ENCODE data around the gene TAS2R20. TPM values are rescaled to one million over a fixed set of nuclear protein-coding genes. Genes with fewer than 3 reads are reported as not detected.
A peak's percentile ranks its signal among the peaks of the same experiment; 100 is the strongest.

Gene TAS2R20
- polyA plus RNA-seq, 1 of the 3 experiments (the other 2 are of a cell fraction) = 0.33 TPM

GRCh38 chr12:10959804-10960203 lies 38.3 kb downstream of the TAS2R20 start:
- DNase-seq = no peak
- H3K9me3 ChIP-seq = no peaks in the 10 kb centered on the region; the same call in 1 of the 2 replicates
- H3K79me2 ChIP-seq (ENCODE audit: insufficient read depth) = peaks cover 21% of the 10 kb centered on the region
- WGBS (ENCODE audit: low lambda C conversion rate) = 95% methylated on average over 2 of the region's 2 CpGs
- H3K36me3 ChIP-seq (replicated peaks in 1 of 2; ENCODE audit: control insufficient read depth in 1 of 2, insufficient read depth in 2 of 2, low read length in 1 of 2) = no peaks in the 10 kb centered on the region
- H3K4me1 ChIP-seq (ENCODE audit: control insufficient read depth in 1 of 2, insufficient read depth in 2 of 2, low read depth in 1 of 2, low read length in 1 of 2) = no peaks in the 10 kb centered on the region; a peak in 1 of 4 replicates
- H3K9me2 ChIP-seq = no peaks in the 10 kb centered on the region
- no peaks in the 10 kb centered on the region for H3F3A ChIP-seq (replicated peaks; ENCODE audit: insufficient read depth)
- no peaks in the 10 kb centered on the region for H4K20me1 ChIP-seq (ENCODE audit: insufficient read depth)
- TF ChIP-seq FOXM1 (IDR thresholded peaks at IDR 0.05; ENCODE audit: low read depth) (no peak), RCOR1 (IDR thresholded peaks at IDR 0.05; ENCODE audit: low read length) (no peak), FOXJ3 (CRISPR knock-in tag; IDR thresholded peaks at IDR 0.05) (no peak)
- CTCF ChIA-PET = no interaction called here
- no peak overlapping the region for H2AFZ ChIP-seq (ENCODE audit: low read depth)
- POLR2A ChIA-PET = no interaction called here
- H3K9ac ChIP-seq = no peak overlapping the region
- no peak overlapping the region for H3K4me3 ChIP-seq (ENCODE audit: low read depth in 2 of 2, low read length in 1 of 2)
- H3K4me2 ChIP-seq = no peak overlapping the region
- no peak overlapping the region for H3K27ac ChIP-seq (ENCODE audit: low read depth in 2 of 2, low read length in 1 of 2)
- no peaks in the 10 kb centered on the region for H3K27me3 ChIP-seq (ENCODE audit: insufficient read depth)

GRCh38 chr12:10957741-10958140 lies 40.4 kb downstream of the TAS2R20 start:
- Histone ChIP-seq H3K79me2 (ENCODE audit: insufficient read depth) (peaks cover 31% of the 10 kb centered on the region), H3K9ac (no peak overlapping the region), H2AFZ (ENCODE audit: low read depth) (no peak overlapping the region), H3K4me3 (ENCODE audit: low read depth in 2 of 2, low read length in 1 of 2) (no peak overlapping the region), H3K27ac (ENCODE audit: low read depth in 2 of 2, low read length in 1 of 2) (no peak overlapping the region), H3K27me3 (ENCODE audit: insufficient read depth) (no peaks in the 10 kb centered on the region), H3K9me3 (no peaks in the 10 kb centered on the region; the same call in 1 of the 2 replicates), H3K4me1 (ENCODE audit: control insufficient read depth in 1 of 2, insufficient read depth in 2 of 2, low read depth in 1 of 2, low read length in 1 of 2) (no peaks in the 10 kb centered on the region; a peak in 1 of 4 replicates), H3F3A (replicated peaks; ENCODE audit: insufficient read depth) (no peaks in the 10 kb centered on the region), H3K9me2 (no peaks in the 10 kb centered on the region), H4K20me1 (ENCODE audit: insufficient read depth) (no peaks in the 10 kb centered on the region), H3K36me3 (replicated peaks in 1 of 2; ENCODE audit: control insufficient read depth in 1 of 2, insufficient read depth in 2 of 2, low read length in 1 of 2) (no peaks in the 10 kb centered on the region), H3K4me2 (no peak overlapping the region)
- POLR2A ChIA-PET = no interaction called here
- no peak for DNase-seq
- TF ChIP-seq TCF12 (IDR thresholded peaks at IDR 0.05) (peak; percentile 41; the same call in 1 of the 2 replicates), JUND (IDR thresholded peaks at IDR 0.05) (0 out of 2 replicates have a peak, but pooled peaks have one; percentile 11), USF1 (IDR thresholded peaks at IDR 0.05; ENCODE audit: borderline replicate concordance, low read depth) (no peak), FOXM1 (IDR thresholded peaks at IDR 0.05; ENCODE audit: low read depth) (no peak)
- CTCF ChIA-PET = interaction anchor here (1.3 kb wide), 1 partner anchor 242 kb away, joined by 5 read pairs; no protein-coding TSS in a partner anchor

GRCh38 chr12:10956085-10956484 lies 42.0 kb downstream of the TAS2R20 start:
- no peaks in the 10 kb centered on the region; the same call in 1 of the 2 replicates for H3K9me3 ChIP-seq
- peaks cover 31% of the 10 kb centered on the region for H3K79me2 ChIP-seq (ENCODE audit: insufficient read depth)
- POLR2A ChIA-PET = no interaction called here
- H4K20me1 ChIP-seq (ENCODE audit: insufficient read depth) = no peaks in the 10 kb centered on the region
- no peak overlapping the region for H3K9ac ChIP-seq
- H3K36me3 ChIP-seq (replicated peaks in 1 of 2; ENCODE audit: control insufficient read depth in 1 of 2, insufficient read depth in 2 of 2, low read length in 1 of 2) = no peaks in the 10 kb centered on the region
- CTCF ChIA-PET = no interaction called here
- no peaks in the 10 kb centered on the region for H3K9me2 ChIP-seq
- H3F3A ChIP-seq (replicated peaks; ENCODE audit: insufficient read depth) = no peaks in the 10 kb centered on the region
- no peak overlapping the region for H3K4me2 ChIP-seq
- H3K4me1 ChIP-seq (ENCODE audit: control insufficient read depth in 1 of 2, insufficient read depth in 2 of 2, low read depth in 1 of 2, low read length in 1 of 2) = no peaks in the 10 kb centered on the region
- H3K27ac ChIP-seq (ENCODE audit: low read depth in 2 of 2, low read length in 1 of 2) = no peak overlapping the region
- H3K4me3 ChIP-seq (ENCODE audit: low read depth in 2 of 2, low read length in 1 of 2) = no peak overlapping the region
- no peaks in the 10 kb centered on the region for H3K27me3 ChIP-seq (ENCODE audit: insufficient read depth)
- DNase-seq = no peak
- H2AFZ ChIP-seq (ENCODE audit: low read depth) = no peak overlapping the region
- TF ChIP-seq POLR2AphosphoS5 (IDR thresholded peaks at IDR 0.05; ENCODE audit: low read depth, low read length) = no peak
- no peak for TF ChIP-seq FOSL2 (IDR thresholded peaks at IDR 0.05; ENCODE audit: borderline replicate concordance, low read depth)
- TF ChIP-seq USF2 (IDR thresholded peaks at IDR 0.05; ENCODE audit: borderline replicate concordance, low read depth, low read length) = no peak
- TF ChIP-seq RXRA (IDR thresholded peaks at IDR 0.05; ENCODE audit: borderline replicate concordance, low read depth) = no peak
- TF ChIP-seq ZBTB33 (IDR thresholded peaks at IDR 0.05; ENCODE audit: borderline replicate concordance, low read depth) = no peak
- TF ChIP-seq SMC3 (IDR thresholded peaks at IDR 0.05; ENCODE audit: low read depth, low read length) = no peak
- TF ChIP-seq EZH2phosphoT487 (IDR thresholded peaks at IDR 0.05; ENCODE audit: borderline replicate concordance, low read depth) = no peak
- TF ChIP-seq SIN3A (IDR thresholded peaks at IDR 0.05; ENCODE audit: borderline replicate concordance, low read depth, low read length) = no peak
- no peak for TF ChIP-seq NFIC (IDR thresholded peaks at IDR 0.05; ENCODE audit: borderline replicate concordance)
- TF ChIP-seq YY1 (IDR thresholded peaks at IDR 0.05; ENCODE audit: low read depth) = no peak
